Measurements from ENCODE around the gene GSE1.

GRCh38 chr16:85650844-85651628, 37.9 kb downstream of the GSE1 start:
- TF ChIP-seq CTCF (IDR thresholded peaks at IDR 0.05) (no peak), EP300 (IDR thresholded peaks at IDR 0.05) (no peak), POLR2A (IDR thresholded peaks at IDR 0.05) (no peak)
